Smooth muscle cell (in vitro differentiated cells): ENCODE measurements around the gene TGIF1. TPM values are rescaled to one million over a fixed set of nuclear protein-coding genes. Genes with fewer than 3 reads are reported as not detected.

ENCODE experiments used
- DNase-seq: peaks from one replicate; lab custom pipeline; 2025; ENCODE audit not compliant: unreplicated experiment; lab: John Stamatoyannopoulos, UW
- H2AFZ ChIP-seq: fragments of 200-600 bp; sonication (generic); 2 replicates; pipeline ENCODE4 v1.6.0; 2016; ENCODE audit warnings: antibody characterized with exemption, low read depth, mild to moderate bottlenecking
- H3F3A ChIP-seq: fragments of 200-600 bp; sonication (generic); 2 replicates; pipeline ENCODE4 v1.6.0; 2017; ENCODE audit warnings: antibody characterized with exemption, low read depth
- H3K27ac ChIP-seq: fragments of 200-600 bp; sonication (generic); 2 replicates; pipeline ENCODE4 v1.5.1; 2016; ENCODE audit warnings: low read depth, mild to moderate bottlenecking
- H3K27me3 ChIP-seq: fragments of 200-600 bp; sonication (generic); 2 replicates; pipeline ENCODE4 v1.6.1; 2016; ENCODE audit warnings: low read depth, mild to moderate bottlenecking
- H3K36me3 ChIP-seq: fragments of 200-600 bp; sonication (generic); 2 replicates; pipeline ENCODE4 v1.5.1; 2016; ENCODE audit warnings: low read depth
- H3K4me1 ChIP-seq: fragments of 200-600 bp; sonication (generic); 2 replicates; pipeline ENCODE4 v1.5.1; 2016; ENCODE audit warnings: low read depth
- H3K4me2 ChIP-seq: fragments of 200-600 bp; sonication (generic); 2 replicates; pipeline ENCODE4 v1.6.0; 2016; ENCODE audit warnings: mild to moderate bottlenecking
- H3K4me3 ChIP-seq: fragments of 200-600 bp; sonication (generic); 2 replicates; pipeline ENCODE4 v1.5.1; 2016; ENCODE audit warnings: mild to moderate bottlenecking
- H3K79me2 ChIP-seq: fragments of 200-600 bp; sonication (generic); 2 replicates; pipeline ENCODE4 v1.6.0; 2016; ENCODE audit warnings: low read depth, mild to moderate bottlenecking
- H3K9ac ChIP-seq: fragments of 200-600 bp; sonication (generic); 2 replicates; pipeline ENCODE4 v1.6.0; 2016; ENCODE audit warnings: low read depth
- H3K9me3 ChIP-seq: fragments of 200-600 bp; sonication (generic); replicated peaks from 2 replicates; pipeline ENCODE4 v1.5.1; 2016; ENCODE audit warnings: low read depth
- H4K20me1 ChIP-seq: fragments of 200-600 bp; sonication (generic); 2 replicates; pipeline ENCODE4 v1.6.0; 2016; ENCODE audit warnings: low read depth
- CTCF ChIP-seq: fragments of 200-600 bp; sonication (generic); IDR thresholded peaks from 2 replicates; pipeline ENCODE4 v1.5.1; 2017; ENCODE audit warnings: borderline replicate concordance, mild to moderate bottlenecking, antibody characterized with exemption; ENCODE audit not compliant: insufficient read depth, poor library complexity, severe bottlenecking
- WGBS: methylation state at CpG from one replicate; pipeline ENCODE4 v1.1.7; 2016; ENCODE audit warnings: low lambda C conversion rate; 5-methylcytosine and 5-hydroxymethylcytosine counted together
- polyA plus RNA-seq: library from polyadenylated mRNA; unstranded; fragments of >200 nt; fragmentation: Nextera tagmentation; extraction: Ambion mirVana; gene quantifications from 2 replicates; pipeline ENCODE4 v1.2.1, GENCODE V29; 2016
- total RNA-seq: library from RNA; depleted of rRNA; stranded (reverse); fragments of >200 nt; gene quantifications from 2 replicates; pipeline ENCODE4 v1.2.3, GENCODE V29; 2014

Gene TGIF1
- 143 and 165 TPM in 2 replicates for total RNA-seq
- 96.7 and 127 TPM in 2 replicates for polyA plus RNA-seq

GRCh38 chr18:3450012-3450798 lies at the start of gene TGIF1:
Gene TGIF1 (plus strand): TSS chr18:3450172. CDS start chr18:3450490, 318 bp downstream.
- Histone ChIP-seq H3K4me1 (peaks cover 36% of the 10 kb centered on the region), H3K9ac (peak within 1 kb of the TSS; percentile 99), H2AFZ (no peak within 1 kb of the TSS), H3F3A (peaks cover 17% of the 10 kb centered on the region), H3K9me3 (no peaks in the 10 kb centered on the region), H3K4me3 (peak within 1 kb of the TSS; percentile 95), H3K4me2 (peak within 1 kb of the TSS; percentile 92), H3K27me3 (no peaks in the 10 kb centered on the region), H3K79me2 (peaks cover 49% of the 10 kb centered on the region), H4K20me1 (peaks cover 30% of the 10 kb centered on the region), H3K36me3 (no peaks in the 10 kb centered on the region), H3K27ac (peak within 1 kb of the TSS; percentile 99)
- peak; percentile 74 for DNase-seq
- WGBS, result 2% methylated on average over 51 of the region's 71 CpGs
- TF ChIP-seq CTCF, result no peak

- Histone ChIP-seq H3K4me2 (no peak overlapping the region), H2AFZ (no peak overlapping the region), H3K27me3 (no peaks in the 10 kb centered on the region), H3K36me3 (no peaks in the 10 kb centered on the region), H3K9me3 (no peaks in the 10 kb centered on the region), H3K79me2 (no peaks in the 10 kb centered on the region), H3K27ac (no peak overlapping the region), H3K4me1 (peaks cover 4% of the 10 kb centered on the region), H3K4me3 (no peak overlapping the region), H3F3A (peaks cover 7% of the 10 kb centered on the region), H4K20me1 (no peaks in the 10 kb centered on the region), H3K9ac (no peak overlapping the region)
- WGBS, result 71% methylated on average over 2 of the region's 2 CpGs
- TF ChIP-seq CTCF, result no peak
- no peak for DNase-seq
Measured at GRCh38 chr18:3400567-3401296, 49.2 kb upstream of the TGIF1 start.

DNA sequence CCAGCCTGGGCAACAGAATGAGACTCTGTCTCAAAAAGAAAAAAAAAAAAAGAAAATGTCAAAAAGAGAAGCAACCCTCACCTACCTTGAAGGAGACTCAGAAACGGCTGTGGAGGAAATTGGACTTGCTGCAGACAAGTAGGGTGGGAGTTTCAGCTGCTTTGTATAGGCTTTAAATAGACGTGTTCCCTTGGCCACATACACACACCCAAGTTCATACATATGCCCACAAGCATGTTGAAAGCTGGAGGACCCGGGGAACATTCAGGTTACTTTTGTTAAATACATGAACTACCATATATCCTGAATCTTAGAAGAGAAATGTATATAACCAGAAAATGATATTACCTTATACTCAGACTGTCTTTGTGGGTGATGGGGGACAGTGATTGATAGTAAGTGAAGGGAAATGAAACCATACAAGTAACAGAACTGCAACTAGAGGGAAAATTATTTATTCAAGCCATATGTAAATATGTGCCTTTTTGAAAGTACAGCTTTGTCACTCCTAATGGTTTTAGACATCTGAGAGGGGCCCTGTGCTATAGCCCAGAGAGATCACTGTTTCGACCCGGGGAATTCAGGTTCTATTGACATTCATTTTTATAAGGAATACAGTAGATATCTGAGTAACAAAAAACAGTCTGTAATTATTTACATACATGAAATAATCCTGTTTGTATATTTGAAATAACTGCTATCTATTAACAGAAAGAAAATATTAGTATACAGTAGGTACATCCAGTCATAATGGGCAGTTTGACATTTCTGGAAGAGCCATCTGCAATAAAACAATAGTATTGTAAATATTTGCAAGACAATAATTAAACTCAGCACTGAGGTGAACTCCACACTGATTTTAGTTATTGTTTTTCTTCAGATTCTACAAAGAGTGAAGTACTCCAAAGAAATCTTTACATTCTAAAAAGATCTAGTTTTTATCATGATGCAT lies 48.0 kb upstream of the TGIF1 start:
- no peaks in the 10 kb centered on the region for H4K20me1 ChIP-seq
- no peak overlapping the region for H2AFZ ChIP-seq
- H3F3A ChIP-seq, result peaks cover 7% of the 10 kb centered on the region
- H3K27me3 ChIP-seq, result no peaks in the 10 kb centered on the region
- DNase-seq, result no peak
- no peaks in the 10 kb centered on the region for H3K9me3 ChIP-seq
- no peak overlapping the region for H3K9ac ChIP-seq
- no peak overlapping the region for H3K4me2 ChIP-seq
- 93% methylated on average over 5 of the region's 5 CpGs for WGBS
- H3K79me2 ChIP-seq, result no peaks in the 10 kb centered on the region
- H3K4me1 ChIP-seq, result peaks cover 4% of the 10 kb centered on the region
- no peak overlapping the region for H3K4me3 ChIP-seq
- no peak for TF ChIP-seq CTCF
- no peaks in the 10 kb centered on the region for H3K36me3 ChIP-seq
- H3K27ac ChIP-seq, result no peak overlapping the region
